GM18508 (cell line): ENCODE measurements around the gene MBD2.
"Not testable (repeated sequence)": the region's sequence is repeated elsewhere in the genome, so short reads cannot be mapped to it uniquely, and the experiment has no call there.

ENCODE experiments used
- ATAC-seq: cut with Tn5 transposase; IDR thresholded peaks from one replicate; pipeline ENCODE4 v1.9.1; 2021; ENCODE audit warnings: moderate number of reproducible peaks; ENCODE audit not compliant: insufficient read depth, unreplicated experiment

MBD2 gene

DNA sequence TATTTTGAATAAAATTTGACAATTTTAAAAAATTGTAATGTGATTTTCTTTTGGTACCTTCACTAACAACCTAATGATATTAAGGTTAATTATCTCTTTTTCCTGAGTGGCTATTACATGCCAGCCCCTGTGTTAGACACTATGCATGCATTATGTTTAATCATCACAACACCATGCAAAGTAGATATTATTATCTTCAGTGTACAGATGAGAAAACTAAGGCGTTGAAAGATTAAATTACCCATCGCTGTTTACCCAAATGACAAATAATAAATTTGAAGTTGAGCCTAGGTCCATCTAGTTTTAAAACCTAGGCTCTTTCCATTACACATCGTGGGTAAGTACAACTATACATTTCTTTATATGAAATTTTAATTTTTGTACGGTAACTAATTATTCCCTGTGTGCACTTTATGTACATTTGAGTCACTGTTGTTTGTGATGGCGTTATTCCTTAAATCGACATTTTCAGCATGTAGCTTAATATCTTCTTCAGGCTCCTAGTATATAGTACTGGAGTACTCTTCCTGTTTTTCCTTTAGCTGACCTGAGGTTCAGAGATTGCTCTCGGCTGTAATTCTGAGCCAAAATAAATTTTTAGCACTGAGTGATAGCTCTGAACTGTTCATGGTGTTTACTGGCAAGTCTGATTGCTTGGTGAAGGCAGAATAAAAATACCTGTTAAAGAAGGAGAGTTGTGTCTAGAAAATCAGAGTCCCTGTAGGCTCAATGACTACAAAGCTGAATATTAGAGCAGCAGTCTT is 13.9 kb upstream of the MBD2 start:
- ATAC-seq = no peak

DNA sequence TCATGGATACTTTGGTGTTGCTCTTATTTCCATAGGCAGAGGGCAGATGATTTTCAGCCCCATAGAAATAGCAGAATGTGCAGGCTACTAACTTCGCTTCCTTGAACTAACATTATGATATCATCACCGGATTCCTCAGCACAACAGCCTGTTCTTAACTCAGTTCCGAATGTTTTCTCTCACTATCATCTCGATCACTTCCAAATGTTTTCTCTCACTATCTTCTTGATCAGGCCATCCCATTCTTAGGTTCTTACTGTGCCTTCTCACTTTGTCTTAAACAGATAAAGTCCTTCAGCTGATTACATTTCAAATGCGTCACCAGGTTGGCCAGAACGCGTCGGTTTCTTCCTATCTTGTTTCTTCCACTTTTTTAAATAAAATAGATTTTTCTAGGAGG is 11.4 kb upstream of the MBD2 start:
- no peak for ATAC-seq

GRCh38 chr18:54233747-54234146 is 9.3 kb upstream of the MBD2 start:
- no peak for ATAC-seq

GRCh38 chr18:54233228-54233625 is 8.8 kb upstream of the MBD2 start:
- no peak for ATAC-seq

- ATAC-seq = no peak
Observed at GRCh38 chr18:54232485-54233227, 8.2 kb upstream of the MBD2 start.

GRCh38 chr18:54229421-54230059 is 5.1 kb upstream of the MBD2 start:
- no peak for ATAC-seq

DNA sequence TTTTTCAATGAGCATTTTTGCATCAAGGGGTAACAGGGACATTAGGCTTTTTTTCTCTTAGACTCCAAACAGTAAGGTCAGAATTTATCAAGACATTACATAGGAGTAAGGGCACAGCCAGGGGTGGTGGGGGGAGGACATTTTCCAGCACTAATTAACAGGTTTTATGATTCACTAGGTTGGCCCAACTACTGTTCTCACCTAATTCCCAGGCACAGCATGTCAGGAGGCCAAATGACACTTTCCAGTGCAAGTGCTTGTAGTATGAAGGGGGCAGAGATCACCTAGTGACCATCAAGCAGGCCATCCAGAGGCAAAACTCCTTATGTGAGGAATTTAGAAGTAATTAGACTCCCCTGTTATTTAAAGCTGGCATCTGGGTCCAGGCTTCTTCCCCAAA is 3.9 kb upstream of the MBD2 start:
- no peak for ATAC-seq

DNA sequence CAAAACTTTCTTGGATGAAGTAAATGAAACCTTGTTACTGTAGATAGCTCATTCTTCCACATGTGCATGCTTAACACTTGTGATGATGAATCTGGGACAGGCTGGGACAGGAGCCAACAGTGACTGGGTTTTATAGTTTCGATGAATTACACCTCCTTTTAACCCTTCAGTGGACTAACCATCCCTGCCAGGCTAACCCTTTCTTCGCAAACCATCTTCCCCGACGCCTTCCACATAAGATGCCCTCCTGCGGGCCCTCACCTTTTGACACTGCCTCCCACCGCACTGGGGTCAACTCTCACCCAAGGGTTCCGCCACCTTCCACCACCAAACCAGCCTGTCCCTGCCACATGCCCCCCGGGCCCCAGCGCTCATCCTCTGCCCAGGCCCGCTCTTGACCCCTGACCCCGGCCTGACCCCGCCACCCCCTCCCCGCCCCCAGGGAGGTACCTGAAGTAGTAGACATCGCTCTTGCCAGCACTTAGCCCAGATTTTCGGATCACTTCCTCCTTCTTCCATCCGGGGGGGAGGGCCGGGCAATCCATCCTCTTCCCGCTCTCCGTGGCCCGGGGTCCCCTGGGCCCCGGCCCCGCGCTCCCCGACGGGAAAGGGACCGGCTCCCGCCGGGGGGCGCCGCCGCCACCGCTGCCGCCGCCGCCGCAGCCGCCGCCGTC is 764 bp downstream of the MBD2 start:
- no peak for ATAC-seq

DNA sequence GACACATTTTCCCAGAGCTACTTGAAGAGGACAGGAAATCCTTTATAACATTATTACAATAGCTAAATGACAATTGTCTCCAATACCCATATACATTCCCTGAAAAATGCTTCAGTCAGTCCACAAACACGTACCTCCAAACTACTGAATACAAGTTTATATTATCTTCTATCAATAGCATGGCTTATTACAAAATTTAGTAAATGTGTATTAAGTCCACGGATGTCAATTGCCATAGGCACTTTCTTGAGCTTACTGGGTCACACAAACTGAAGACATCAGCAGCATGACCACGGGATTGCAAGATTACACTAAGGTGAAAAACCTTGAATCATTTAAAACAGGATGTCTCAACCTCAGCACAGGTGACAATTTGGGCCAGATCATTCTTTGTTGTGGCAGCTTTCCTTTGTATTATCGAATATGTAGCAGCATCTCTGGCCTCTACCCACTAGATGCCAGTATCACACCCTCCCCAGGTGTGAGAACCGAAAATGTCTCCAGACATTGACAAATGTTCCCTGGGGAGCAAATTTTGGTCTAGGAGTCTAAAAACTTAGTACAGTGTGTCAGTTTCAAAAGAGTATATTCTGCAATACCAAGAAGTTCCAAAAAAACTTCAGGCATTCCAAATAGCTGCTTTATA is 1.4 kb downstream of the MBD2 start:
- ATAC-seq = peak; percentile 38

- no peak for ATAC-seq
Observed at GRCh38 chr18:54220406-54220805, 4.1 kb downstream of the MBD2 start.

DNA sequence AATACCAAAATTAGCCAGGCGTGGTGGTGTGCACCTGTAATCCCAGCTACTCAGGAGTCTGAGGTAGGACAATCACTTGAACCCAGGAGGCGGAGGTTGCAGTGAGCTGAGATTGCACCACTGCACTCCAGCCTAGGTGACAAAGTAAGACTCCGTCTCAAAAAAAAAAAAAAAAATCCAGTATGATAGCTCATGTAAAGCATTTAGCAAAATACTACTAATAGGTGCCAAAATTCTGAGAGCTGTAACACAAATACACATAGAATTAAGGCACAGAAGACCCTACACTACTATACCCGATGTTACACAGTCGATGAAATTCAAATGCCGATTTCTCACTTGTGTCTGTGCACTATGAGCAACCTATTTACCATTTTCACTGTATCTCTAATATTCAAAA is 5.7 kb downstream of the MBD2 start:
- not testable (repeated sequence) for ATAC-seq

GRCh38 chr18:54218299-54218698 is 6.2 kb downstream of the MBD2 start:
- no peak for ATAC-seq

GRCh38 chr18:54217624-54218023 is 6.8 kb downstream of the MBD2 start:
- no peak for ATAC-seq

DNA sequence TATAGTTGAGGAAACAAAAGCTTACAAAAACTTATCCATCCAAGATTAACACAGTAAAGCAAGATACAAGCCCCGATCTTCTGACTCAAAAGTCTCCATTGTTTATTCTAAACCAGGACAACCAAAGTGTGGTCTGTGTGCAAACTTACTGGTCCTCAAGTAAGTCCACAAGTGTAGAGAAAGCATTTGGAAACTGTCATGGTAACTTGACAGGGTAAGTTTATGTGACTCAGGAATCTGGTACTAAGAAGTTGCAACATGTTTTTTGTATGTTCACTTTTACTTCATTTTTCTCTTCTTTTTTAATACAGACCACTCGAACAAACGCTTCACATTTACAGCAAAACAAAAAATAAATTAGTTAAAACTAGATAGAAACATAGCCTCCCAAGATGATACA is 9.4 kb downstream of the MBD2 start:
- no peak for ATAC-seq

- ATAC-seq = peak; percentile 27
Observed at GRCh38 chr18:54210463-54210862, 14.0 kb downstream of the MBD2 start.

GRCh38 chr18:54209471-54210180 is 14.8 kb downstream of the MBD2 start:
- ATAC-seq = peak; percentile 88

DNA sequence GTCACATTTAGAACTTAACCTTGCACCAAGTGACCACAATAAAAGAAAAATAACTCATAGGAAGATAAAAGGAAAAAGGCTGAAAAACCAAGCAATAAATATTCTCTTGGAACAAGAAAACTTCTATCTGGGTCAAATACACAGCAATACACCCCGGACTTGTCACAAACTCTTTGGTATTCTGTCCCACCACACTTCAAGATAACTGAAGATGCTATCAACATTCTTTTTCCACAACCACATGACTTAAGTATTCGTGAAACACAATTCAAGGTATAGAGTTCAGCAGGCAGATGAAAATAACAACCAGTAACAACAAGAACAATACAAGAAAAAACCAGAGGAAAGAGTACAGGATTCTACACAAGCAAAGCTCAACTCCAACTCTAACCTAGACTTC is 18.0 kb downstream of the MBD2 start:
- no peak for ATAC-seq

DNA sequence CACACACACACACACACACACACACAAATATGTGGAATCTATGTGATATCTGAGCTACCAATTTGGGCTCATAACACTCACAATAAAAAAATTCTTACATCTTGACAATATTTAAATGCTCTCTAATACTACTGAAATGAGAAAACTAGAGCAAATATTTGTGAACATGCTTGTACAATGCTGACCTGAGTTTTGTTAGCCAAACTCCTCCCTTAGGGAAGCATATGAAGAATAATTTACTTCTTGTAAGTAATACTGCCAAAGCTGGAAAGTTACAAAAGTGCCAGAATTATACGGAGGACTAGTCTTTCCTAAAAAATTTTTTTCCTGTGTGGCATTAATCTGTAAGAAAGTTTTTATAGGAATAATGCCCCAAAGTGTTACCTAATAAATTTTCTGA is 18.5 kb downstream of the MBD2 start:
- no peak for ATAC-seq

DNA sequence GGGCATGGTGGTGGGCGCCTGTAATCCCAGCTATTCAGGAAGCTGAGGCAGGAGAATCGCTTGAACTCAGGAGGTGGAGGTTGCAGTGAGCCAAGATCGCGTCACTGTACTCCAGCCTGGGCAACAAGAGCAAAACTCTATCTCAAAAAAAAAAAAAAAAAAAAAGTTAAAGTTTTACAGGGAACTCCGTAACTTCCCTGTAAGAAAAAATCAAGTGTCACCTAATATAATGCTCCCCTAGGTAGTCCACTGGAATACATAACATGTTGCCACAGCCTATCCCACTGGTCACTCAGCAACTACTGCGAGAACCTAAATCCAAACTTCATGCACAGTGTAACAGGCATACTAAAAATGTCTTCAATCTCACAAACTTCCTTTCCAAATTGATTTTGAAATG is 19.0 kb downstream of the MBD2 start:
- ATAC-seq = not testable (repeated sequence)

DNA sequence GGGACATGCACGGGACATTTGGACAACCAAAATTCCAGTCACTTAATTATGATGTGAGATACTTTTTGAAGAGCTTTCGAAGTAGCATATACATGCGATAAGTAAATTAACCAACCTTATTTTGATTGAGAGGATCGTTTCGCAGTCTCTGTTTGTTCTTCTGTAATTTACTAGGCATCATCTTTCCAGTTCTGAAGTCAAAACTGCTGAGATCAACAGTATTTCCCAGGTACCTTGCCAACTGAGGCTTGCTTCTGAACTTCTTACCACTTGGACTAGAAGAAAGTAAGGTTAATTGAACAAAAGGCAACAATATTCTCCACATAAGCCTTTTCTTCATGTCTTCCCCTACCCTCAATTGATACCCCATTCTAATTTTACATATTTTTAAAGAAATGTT is 19.6 kb downstream of the MBD2 start:
- ATAC-seq = no peak
